SK-N-SH (cell line): ENCODE measurements around the gene CCDC24. TPM values are rescaled to one million over a fixed set of nuclear protein-coding genes. Genes with fewer than 3 reads are reported as not detected.
A peak's percentile ranks its signal among the peaks of the same experiment; 100 is the strongest.

ENCODE experiments used
- CTCF ChIA-PET: fragments of 300-600, 350-600 bp; formaldehyde crosslinking; extraction: SDS; loops from one replicate; lab custom pipeline; 2021; lab: Yijun Ruan, JAX
- POLR2A ChIA-PET: fragments of 350-600 bp; sonication (Branson Sonifier 250); formaldehyde crosslinking; extraction: SDS; loops from one replicate; lab custom pipeline; 2020; ENCODE audit warnings: antibody characterized with exemption, inconsistent platforms; lab: Yijun Ruan, JAX
- DNase-seq: peaks from one replicate; pipeline ENCODE4 v3.0.0; 2012
- H2AFZ ChIP-seq: fragments of 200-600 bp; sonication (generic); 2 replicates; pipeline ENCODE4 v1.8.1; 2016; ENCODE audit warnings: antibody characterized with exemption, mild to moderate bottlenecking, low read depth
- H3F3A ChIP-seq: fragments of 200-600 bp; sonication (generic); replicated peaks from 2 replicates; pipeline ENCODE3; 2016; ENCODE audit warnings: antibody characterized with exemption, mild to moderate bottlenecking; ENCODE audit not compliant: insufficient read depth
- H3K27ac ChIP-seq, 2 experiments: fragments of 200-500 bp in 1 of 2; fragments of 200-600 bp in 1 of 2; sonication (Bioruptor generic) in 1 of 2; sonication (generic), shearing (Covaris generic) in 1 of 2; 2 replicates each; pipeline versions ENCODE4 v1.5.1 to v1.6.1; 2014 to 2016; ENCODE audit warnings: low read depth in 2 of 2, inconsistent platforms in 1 of 2, low read length in 1 of 2, mild to moderate bottlenecking in 1 of 2, mixed read lengths in 1 of 2
- H3K27me3 ChIP-seq: fragments of 200-600 bp; sonication (generic), shearing (Covaris generic); 2 replicates; pipeline ENCODE4 v1.6.1; 2016; ENCODE audit warnings: mixed run types; ENCODE audit not compliant: insufficient read depth
- H3K36me3 ChIP-seq, 2 experiments: fragments of 200-500 bp in 1 of 2; fragments of 200-600 bp in 1 of 2; sonication (Bioruptor generic) in 1 of 2; sonication (generic) in 1 of 2; replicated peaks in 1 of 2; 2 replicates each; pipeline versions ENCODE3 to v1.5.1; 2014 to 2016; ENCODE audit warnings: low read length in 1 of 2, mild to moderate bottlenecking in 1 of 2; ENCODE audit not compliant: insufficient read depth in 2 of 2, control insufficient read depth in 1 of 2
- H3K4me1 ChIP-seq, 2 experiments: fragments of 200-500 bp in 1 of 2; fragments of 200-600 bp in 1 of 2; sonication (Bioruptor generic) in 1 of 2; sonication (generic), shearing (Covaris generic) in 1 of 2; 2 replicates each; pipeline versions ENCODE4 v1.5.1 to v1.6.1; 2014 to 2016; ENCODE audit warnings: low read depth in 1 of 2, low read length in 1 of 2, mixed run types in 1 of 2; ENCODE audit not compliant: insufficient read depth in 2 of 2, control insufficient read depth in 1 of 2
- H3K4me2 ChIP-seq: fragments of 200-600 bp; sonication (generic), shearing (Covaris generic); 2 replicates; pipeline ENCODE4 v1.6.1; 2017; ENCODE audit warnings: mixed run types
- H3K4me3 ChIP-seq, 2 experiments: fragments of 200-500 bp in 1 of 2; fragments of 200-600 bp in 1 of 2; sonication (Bioruptor generic) in 1 of 2; sonication (generic), shearing (Covaris generic) in 1 of 2; 2 replicates each; pipeline versions ENCODE4 v1.5.1 to v1.8.1; 2014 to 2016; ENCODE audit warnings: low read depth in 2 of 2, inconsistent platforms in 1 of 2, low read length in 1 of 2, mild to moderate bottlenecking in 1 of 2, mixed read lengths in 1 of 2, moderate library complexity in 1 of 2
- H3K79me2 ChIP-seq: fragments of 200-600 bp; sonication (generic); 2 replicates; pipeline ENCODE4 v1.8.1; 2017; ENCODE audit warnings: mild to moderate bottlenecking; ENCODE audit not compliant: insufficient read depth
- H3K9ac ChIP-seq: fragments of 200-600 bp; sonication (generic); 2 replicates; pipeline ENCODE4 v1.6.1; 2017; ENCODE audit warnings: mixed run types
- H3K9me2 ChIP-seq: fragments of 200-600 bp; sonication (generic); 2 replicates; pipeline ENCODE4 v1.6.1; 2017; ENCODE audit warnings: mixed run types
- H3K9me3 ChIP-seq: fragments of 200-600 bp; sonication (generic); 2 replicates; pipeline ENCODE4 v1.6.1; 2017; ENCODE audit warnings: mixed run types, mild to moderate bottlenecking, moderate library complexity
- H4K20me1 ChIP-seq: fragments of 200-600 bp; sonication (generic); 2 replicates; pipeline ENCODE4 v1.6.1; 2017; ENCODE audit warnings: mild to moderate bottlenecking, mixed run types; ENCODE audit not compliant: insufficient read depth
- CHD2 ChIP-seq: fragments of 150-350 bp; IDR thresholded peaks from 2 replicates; pipeline ENCODE4 v1.6.1; 2018; ENCODE audit warnings: low read length; ENCODE audit not compliant: partially characterized antibody
- EP300 ChIP-seq, 2 experiments: IDR thresholded peaks; 2 replicates each; pipeline versions ENCODE4 v1.4.0 to v1.6.1; 2012; ENCODE audit warnings: borderline replicate concordance in 1 of 2, low read depth in 1 of 2, low read length in 1 of 2
- EZH2phosphoT487 ChIP-seq: fragments of 200-600 bp; sonication (generic); IDR thresholded peaks from 2 replicates; pipeline ENCODE4 v1.6.1; 2017; ENCODE audit warnings: low read depth, mixed run types, mild to moderate bottlenecking, antibody characterized with exemption, moderate library complexity, borderline replicate concordance
- FOSL2 ChIP-seq: IDR thresholded peaks from 2 replicates; pipeline ENCODE4 v1.4.0; 2012; ENCODE audit warnings: low read depth, mild to moderate bottlenecking, moderate library complexity, borderline replicate concordance
- GATA2 ChIP-seq: sonication (generic); formaldehyde crosslinking; IDR thresholded peaks from 2 replicates; pipeline ENCODE4 v1.5.0; 2020; ENCODE audit warnings: mild to moderate bottlenecking, missing genetic modification reagents
- NFIC ChIP-seq: IDR thresholded peaks from 2 replicates; pipeline ENCODE4 v1.4.0; 2012; ENCODE audit warnings: borderline replicate concordance
- POLR2AphosphoS5 ChIP-seq: IDR thresholded peaks from 2 replicates; pipeline ENCODE4 v1.6.1; 2012; ENCODE audit warnings: low read depth, low read length
- RCOR1 ChIP-seq: fragments of 150-350 bp; IDR thresholded peaks from 2 replicates; pipeline ENCODE4 v1.6.1; 2017; ENCODE audit warnings: antibody characterized with exemption, low read length
- SIN3A ChIP-seq: IDR thresholded peaks from 2 replicates; pipeline ENCODE4 v1.6.1; 2012; ENCODE audit warnings: low read depth, mild to moderate bottlenecking, low read length, moderate library complexity, borderline replicate concordance
- TAF1 ChIP-seq: IDR thresholded peaks from 2 replicates; pipeline ENCODE4 v1.6.1; 2012; ENCODE audit warnings: low read depth, mild to moderate bottlenecking, low read length, moderate library complexity, borderline replicate concordance
- TEAD4 ChIP-seq: IDR thresholded peaks from 2 replicates; pipeline ENCODE4 v1.4.0; 2012; ENCODE audit warnings: mild to moderate bottlenecking, borderline replicate concordance; ENCODE audit not compliant: insufficient read depth
- YY1 ChIP-seq: IDR thresholded peaks from 2 replicates; pipeline ENCODE4 v1.4.0; 2012; ENCODE audit warnings: low read depth, mild to moderate bottlenecking
- WGBS: methylation state at CpG from one replicate; pipeline ENCODE4 v1.1.6; 2017; ENCODE audit warnings: low lambda C conversion rate; 5-methylcytosine and 5-hydroxymethylcytosine counted together
- polyA plus RNA-seq, 3 experiments: library from polyadenylated mRNA; depleted of rRNA; stranded (reverse); fragments of >200 nt; gene quantifications; 2 replicates each; pipeline ENCODE4 v1.2.3, GENCODE V29; 2012
- TF ChIP-seq, protein P1 (sequence below): IDR thresholded peaks from 2 replicates; pipeline ENCODE4; 2012
- TF ChIP-seq, protein P2 (sequence below): IDR thresholded peaks from 2 replicates; pipeline ENCODE4 v1.4.0; 2012; ENCODE audit warnings: low read depth

The CCDC24 gene
- polyA plus RNA-seq, 1 of the 3 experiments (the other 2 are of a cell fraction) = 7.5 TPM

GRCh38 chr1:43951021-43951985, 40.1 kb upstream of the CCDC24 start:
- Histone ChIP-seq H3K4me3 (no peak overlapping the region), H3K9me2 (no peaks in the 10 kb centered on the region), H3K4me2 (no peak overlapping the region), H3K9ac (no peak overlapping the region), H3K9me3 (no peaks in the 10 kb centered on the region), H3K79me2 (peaks cover 13% of the 10 kb centered on the region; the same call in 1 of the 2 replicates), H3K4me1 (peaks cover 12 to 25% of the 10 kb centered on the region in 2 experiments), H3F3A (no peaks in the 10 kb centered on the region), H3K36me3 (peaks cover 0 to 19% of the 10 kb centered on the region in 2 experiments), H2AFZ (no peak overlapping the region), H3K27ac (no peak overlapping the region), H3K27me3 (no peaks in the 10 kb centered on the region), H4K20me1 (peaks cover 6% of the 10 kb centered on the region; the same call in 1 of the 2 replicates)
- ChIA-PET CTCF (interaction anchor here (1.0 to 9.4 kb wide), 4 partner anchors 17 to 188 kb away, joined by 3 to 105 read pairs (median 8); partner anchors contain the start of gene ARTN), POLR2A (no interaction called here)
- WGBS = 90% methylated on average over 4 of the region's 4 CpGs
- DNase-seq = no peak
- TF ChIP-seq EZH2phosphoT487 (no peak), FOSL2 (peak; percentile 21; the same call in 1 of the 2 replicates)

DNA sequence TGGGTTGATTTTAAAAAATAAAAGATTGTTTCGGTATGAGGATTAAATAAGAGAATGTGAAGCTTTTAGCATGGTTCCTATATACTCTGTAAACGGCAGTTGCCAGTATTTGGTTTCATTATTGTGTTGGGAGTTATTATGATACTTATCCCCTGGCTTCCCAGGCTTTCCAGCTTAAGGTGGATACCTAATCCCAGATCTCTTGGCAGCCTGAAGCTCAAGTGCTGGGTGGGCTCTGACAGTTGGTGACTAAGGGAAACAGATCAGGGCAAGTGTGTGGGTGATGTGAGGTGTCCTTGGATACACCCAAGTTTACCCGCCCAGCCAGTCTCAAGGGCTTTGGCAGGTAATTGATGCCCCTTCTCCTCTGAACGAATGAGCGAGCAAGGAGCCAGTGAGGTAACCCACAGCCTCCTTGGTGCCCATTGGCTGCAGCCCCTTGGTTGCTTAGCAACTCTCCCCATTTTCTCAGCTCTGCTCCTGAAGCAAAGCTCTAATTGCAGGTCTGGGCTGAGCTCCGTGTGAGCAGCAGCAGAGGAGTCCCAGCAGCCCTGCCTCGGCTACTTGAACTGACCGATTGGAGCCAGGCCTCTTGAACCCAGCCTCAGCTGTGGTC, 38.6 kb upstream of the CCDC24 start:
- Histone ChIP-seq H3K4me1 (peaks cover 10 to 19% of the 10 kb centered on the region in 2 experiments), H3F3A (no peaks in the 10 kb centered on the region), H3K27me3 (no peaks in the 10 kb centered on the region), H3K9me3 (no peaks in the 10 kb centered on the region), H3K36me3 (peaks cover 0 to 33% of the 10 kb centered on the region in 2 experiments), H3K9ac (no peak overlapping the region), H3K9me2 (no peaks in the 10 kb centered on the region), H4K20me1 (peaks cover 6% of the 10 kb centered on the region; the same call in 1 of the 2 replicates), H2AFZ (no peak overlapping the region), H3K79me2 (peaks cover 4% of the 10 kb centered on the region; the same call in 1 of the 2 replicates), H3K4me2 (no peak overlapping the region), H3K27ac (no peak overlapping the region), H3K4me3 (no peak overlapping the region)
- TF ChIP-seq SIN3A (no peak), GATA2 (CRISPR knock-in tag) (no peak), RCOR1 (no peak), NFIC (no peak), FOSL2 (no peak), EP300 (IDR thresholded peaks at IDR 0.05; ENCODE audit: borderline replicate concordance in 1 of 2, low read depth in 1 of 2, low read length in 1 of 2) (no peak), CHD2 (no peak), TEAD4 (no peak), POLR2AphosphoS5 (no peak), TAF1 (no peak), YY1 (no peak)
- TF ChIP-seq, protein P1, sequence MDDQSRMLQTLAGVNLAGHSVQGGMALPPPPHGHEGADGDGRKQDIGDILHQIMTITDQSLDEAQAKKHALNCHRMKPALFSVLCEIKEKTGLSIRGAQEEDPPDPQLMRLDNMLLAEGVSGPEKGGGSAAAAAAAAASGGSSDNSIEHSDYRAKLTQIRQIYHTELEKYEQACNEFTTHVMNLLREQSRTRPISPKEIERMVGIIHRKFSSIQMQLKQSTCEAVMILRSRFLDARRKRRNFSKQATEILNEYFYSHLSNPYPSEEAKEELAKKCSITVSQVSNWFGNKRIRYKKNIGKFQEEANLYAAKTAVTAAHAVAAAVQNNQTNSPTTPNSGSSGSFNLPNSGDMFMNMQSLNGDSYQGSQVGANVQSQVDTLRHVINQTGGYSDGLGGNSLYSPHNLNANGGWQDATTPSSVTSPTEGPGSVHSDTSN = no peak
- TF ChIP-seq, protein P2, sequence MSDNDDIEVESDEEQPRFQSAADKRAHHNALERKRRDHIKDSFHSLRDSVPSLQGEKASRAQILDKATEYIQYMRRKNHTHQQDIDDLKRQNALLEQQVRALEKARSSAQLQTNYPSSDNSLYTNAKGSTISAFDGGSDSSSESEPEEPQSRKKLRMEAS = no peak
- no peak for DNase-seq
- ChIA-PET POLR2A (no interaction called here), CTCF (interaction anchor here (0.7 to 1.3 kb wide), 4 partner anchors 18 to 423 kb away, joined by 3 read pairs; no protein-coding TSS in a partner anchor)
- 90% methylated on average over 6 of the region's 8 CpGs for WGBS
